Parathyroid adenoma (tissue), 2 donors: ENCODE data around the gene DUOXA2.

Experiments used
- H2AFZ ChIP-seq: fragments of 300-600 bp; sonication (generic); one replicate; pipeline ENCODE4 v1.7.0; 2017; ENCODE audit warnings: antibody characterized with exemption, mild to moderate bottlenecking
- H3K27ac ChIP-seq: fragments of 300-600 bp; sonication (generic); one replicate; pipeline ENCODE4 v1.7.0; 2017
- H3K27me3 ChIP-seq: fragments of 300-600 bp; sonication (generic); one replicate; pipeline ENCODE4 v1.7.0; 2017; ENCODE audit warnings: low read length; ENCODE audit not compliant: control insufficient read depth, insufficient read depth
- H3K36me3 ChIP-seq: fragments of 300-600 bp; sonication (generic); one replicate; pipeline ENCODE4 v1.7.0; 2017; ENCODE audit warnings: low read length; ENCODE audit not compliant: control insufficient read depth, insufficient read depth
- H3K4me1 ChIP-seq: fragments of 300-600 bp; sonication (generic); one replicate; pipeline ENCODE4 v1.7.0; 2017; ENCODE audit warnings: control low read depth
- H3K4me2 ChIP-seq: fragments of 300-600 bp; sonication (generic); one replicate; pipeline ENCODE4 v1.7.0; 2017; ENCODE audit warnings: low read length
- H3K4me3 ChIP-seq: fragments of 300-600 bp; sonication (generic); one replicate; pipeline ENCODE4 v1.7.0; 2017; ENCODE audit warnings: low read depth, low read length
- H3K79me2 ChIP-seq: fragments of 300-600 bp; sonication (generic); one replicate; pipeline ENCODE4 v1.7.0; 2017; ENCODE audit warnings: control low read depth
- H3K9ac ChIP-seq: fragments of 300-600 bp; sonication (generic); one replicate; pipeline ENCODE4 v1.7.0; 2017; ENCODE audit warnings: mild to moderate bottlenecking
- H3K9me3 ChIP-seq: fragments of 300-600 bp; sonication (generic); one replicate; pipeline ENCODE4 v1.7.0; 2017; ENCODE audit warnings: low read length; ENCODE audit not compliant: control insufficient read depth
- TF ChIP-seq, protein P1 (sequence below): fragments of 300-600 bp; sonication (generic); IDR thresholded peaks from one replicate; pipeline ENCODE4 v1.7.0; 2017; ENCODE audit warnings: antibody characterized with exemption, mild to moderate bottlenecking
- donor health status: primary hyperparathyroidism.

DUOXA2 gene

GRCh38 chr15:45093622-45094357, 20.3 kb upstream of the DUOXA2 start:
- no peak overlapping the region for H3K4me3 ChIP-seq
- H3K9ac ChIP-seq, result no peak overlapping the region
- no peaks in the 10 kb centered on the region for H3K79me2 ChIP-seq
- TF ChIP-seq, protein P1, sequence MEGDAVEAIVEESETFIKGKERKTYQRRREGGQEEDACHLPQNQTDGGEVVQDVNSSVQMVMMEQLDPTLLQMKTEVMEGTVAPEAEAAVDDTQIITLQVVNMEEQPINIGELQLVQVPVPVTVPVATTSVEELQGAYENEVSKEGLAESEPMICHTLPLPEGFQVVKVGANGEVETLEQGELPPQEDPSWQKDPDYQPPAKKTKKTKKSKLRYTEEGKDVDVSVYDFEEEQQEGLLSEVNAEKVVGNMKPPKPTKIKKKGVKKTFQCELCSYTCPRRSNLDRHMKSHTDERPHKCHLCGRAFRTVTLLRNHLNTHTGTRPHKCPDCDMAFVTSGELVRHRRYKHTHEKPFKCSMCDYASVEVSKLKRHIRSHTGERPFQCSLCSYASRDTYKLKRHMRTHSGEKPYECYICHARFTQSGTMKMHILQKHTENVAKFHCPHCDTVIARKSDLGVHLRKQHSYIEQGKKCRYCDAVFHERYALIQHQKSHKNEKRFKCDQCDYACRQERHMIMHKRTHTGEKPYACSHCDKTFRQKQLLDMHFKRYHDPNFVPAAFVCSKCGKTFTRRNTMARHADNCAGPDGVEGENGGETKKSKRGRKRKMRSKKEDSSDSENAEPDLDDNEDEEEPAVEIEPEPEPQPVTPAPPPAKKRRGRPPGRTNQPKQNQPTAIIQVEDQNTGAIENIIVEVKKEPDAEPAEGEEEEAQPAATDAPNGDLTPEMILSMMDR, result no peak
- H3K36me3 ChIP-seq, result no peaks in the 10 kb centered on the region
- no peak overlapping the region for H3K4me2 ChIP-seq
- H3K27ac ChIP-seq, result no peak overlapping the region
- no peaks in the 10 kb centered on the region for H3K9me3 ChIP-seq
- H3K4me1 ChIP-seq, result no peaks in the 10 kb centered on the region
- H2AFZ ChIP-seq, result no peak overlapping the region
- H3K27me3 ChIP-seq, result no peaks in the 10 kb centered on the region

DNA sequence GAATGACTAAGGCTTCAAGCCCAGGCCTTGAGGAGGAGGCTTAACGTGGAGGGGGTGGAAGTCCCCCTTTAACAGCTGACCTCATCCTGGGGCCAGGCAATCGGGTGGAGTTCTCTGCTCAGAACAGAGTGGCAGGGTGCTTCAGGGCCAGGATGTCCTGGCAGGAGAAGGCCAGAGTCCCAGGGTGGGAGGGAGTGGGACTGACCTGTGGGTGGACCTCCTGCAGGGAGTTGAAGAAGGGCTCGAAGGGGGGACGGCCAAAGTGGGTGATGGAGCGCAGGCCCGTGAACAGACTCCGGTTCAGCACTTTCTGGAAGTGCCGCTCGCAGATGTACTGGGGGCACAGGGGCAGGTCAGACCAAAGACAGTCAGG, 19.8 kb upstream of the DUOXA2 start:
- Histone ChIP-seq H3K79me2 (no peaks in the 10 kb centered on the region), H3K27me3 (no peaks in the 10 kb centered on the region), H3K36me3 (no peaks in the 10 kb centered on the region), H3K9ac (no peak overlapping the region), H3K9me3 (no peaks in the 10 kb centered on the region), H3K4me2 (no peak overlapping the region), H3K4me1 (no peaks in the 10 kb centered on the region), H3K27ac (no peak overlapping the region), H3K4me3 (no peak overlapping the region), H2AFZ (no peak overlapping the region)
- TF ChIP-seq, protein P1, result no peak

GRCh38 chr15:45095661-45096060, 18.5 kb upstream of the DUOXA2 start:
- no peaks in the 10 kb centered on the region for H3K9me3 ChIP-seq
- TF ChIP-seq, protein P1, result no peak

DNA sequence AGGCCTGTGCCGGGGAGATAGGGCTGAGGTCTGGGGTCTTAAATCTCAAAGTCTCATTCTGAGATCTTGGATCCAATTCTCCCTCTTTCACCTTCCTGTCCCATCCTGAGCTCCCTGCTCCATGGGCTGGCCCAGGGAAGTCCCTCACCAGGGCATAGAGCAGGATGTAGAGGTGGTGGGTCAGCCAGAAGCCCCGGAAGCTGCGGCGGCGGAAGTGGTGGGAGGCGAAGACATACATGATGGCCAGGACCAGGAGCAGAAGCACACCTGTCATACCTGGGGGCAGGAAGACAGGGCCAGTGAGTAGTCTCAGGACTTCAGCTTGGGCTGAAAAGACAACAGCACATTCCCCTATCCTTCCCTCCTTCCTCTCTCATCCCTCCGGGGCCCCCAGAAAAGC, 16.7 kb upstream of the DUOXA2 start:
- H3K4me2 ChIP-seq, result no peak overlapping the region
- H3K79me2 ChIP-seq, result no peaks in the 10 kb centered on the region
- H3K36me3 ChIP-seq, result no peaks in the 10 kb centered on the region
- H3K27me3 ChIP-seq, result no peaks in the 10 kb centered on the region
- no peak overlapping the region for H3K4me3 ChIP-seq
- no peak overlapping the region for H2AFZ ChIP-seq
- no peaks in the 10 kb centered on the region for H3K9me3 ChIP-seq
- no peak overlapping the region for H3K27ac ChIP-seq
- TF ChIP-seq, protein P1, result no peak
- H3K9ac ChIP-seq, result no peak overlapping the region
- no peaks in the 10 kb centered on the region for H3K4me1 ChIP-seq

More at GRCh38 chr15:45095661-45096060, 18.5 kb upstream of the DUOXA2 start:
- H3K27me3 ChIP-seq, result no peaks in the 10 kb centered on the region
- no peak overlapping the region for H3K4me3 ChIP-seq
- H3K4me1 ChIP-seq, result no peaks in the 10 kb centered on the region
- no peak overlapping the region for H2AFZ ChIP-seq
- no peak overlapping the region for H3K27ac ChIP-seq
- H3K79me2 ChIP-seq, result no peaks in the 10 kb centered on the region
- H3K36me3 ChIP-seq, result no peaks in the 10 kb centered on the region
- no peak overlapping the region for H3K4me2 ChIP-seq
- no peak overlapping the region for H3K9ac ChIP-seq

DNA sequence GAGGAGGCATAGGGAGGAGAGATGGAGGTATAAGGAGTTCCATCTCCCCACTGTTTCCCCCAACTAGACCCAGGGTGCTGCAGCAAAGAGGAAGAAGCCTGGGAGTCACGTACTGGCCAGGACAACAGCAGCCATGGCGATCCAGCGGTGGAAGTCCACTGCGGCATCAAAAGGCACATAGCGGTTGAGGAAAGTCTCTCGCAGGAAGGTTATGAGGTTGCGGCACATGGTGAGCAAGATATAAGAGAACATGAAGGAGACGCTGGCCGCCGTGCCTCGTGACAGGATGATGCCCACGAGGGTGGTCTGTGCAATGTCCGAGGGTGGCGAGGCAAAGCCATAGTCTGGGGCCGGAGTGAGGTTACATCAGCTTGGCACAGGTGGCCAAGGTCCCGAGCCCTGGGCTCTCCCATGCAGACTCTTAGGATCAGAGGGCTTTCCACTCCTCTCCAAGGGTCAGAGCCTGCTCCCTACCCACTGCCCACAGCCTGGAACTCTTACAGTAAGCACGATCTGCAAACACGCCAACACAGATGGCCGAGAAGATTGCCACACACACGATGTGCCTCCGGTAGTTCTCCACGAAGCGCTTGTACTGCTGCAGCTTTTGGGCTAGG, 14.5 kb upstream of the DUOXA2 start:
- Histone ChIP-seq H3K4me3 (no peak overlapping the region), H3K79me2 (no peaks in the 10 kb centered on the region), H3K4me2 (no peak overlapping the region), H3K4me1 (no peaks in the 10 kb centered on the region), H3K27ac (no peak overlapping the region), H2AFZ (no peak overlapping the region), H3K9ac (no peak overlapping the region), H3K36me3 (no peaks in the 10 kb centered on the region), H3K9me3 (no peaks in the 10 kb centered on the region), H3K27me3 (no peaks in the 10 kb centered on the region)
- TF ChIP-seq, protein P1, result no peak
